Neural progenitor cell (in vitro differentiated cells): ENCODE results near the gene C1orf141. TPM values are rescaled to one million over a fixed set of nuclear protein-coding genes. Genes with fewer than 3 reads are reported as not detected.
A peak's percentile ranks its signal among the peaks of the same experiment; 100 is the strongest.

Source experiments
- DNase-seq: peaks from one replicate; pipeline ENCODE4 v3.0.0-alpha.2; 2016; ENCODE audit warnings: low spot score
- H2AFZ ChIP-seq: fragments of 200-600 bp; sonication (generic); replicated peaks from 2 replicates; pipeline ENCODE4 v1.6.1; 2016; ENCODE audit warnings: antibody characterized with exemption
- H3F3A ChIP-seq: fragments of 200-600 bp; sonication (generic); 2 replicates; pipeline ENCODE4 v1.6.1; 2016; ENCODE audit warnings: antibody characterized with exemption, low read depth
- H3K27ac ChIP-seq: fragments of 200-600 bp; sonication (generic); 2 replicates; pipeline ENCODE4 v1.5.1; 2016; ENCODE audit warnings: mild to moderate bottlenecking
- H3K27me3 ChIP-seq: fragments of 200-600 bp; sonication (generic); 2 replicates; pipeline ENCODE4 v1.6.1; 2016; ENCODE audit warnings: mild to moderate bottlenecking, moderate library complexity
- H3K36me3 ChIP-seq: fragments of 200-600 bp; sonication (generic); 2 replicates; pipeline ENCODE4 v1.5.1; 2016
- H3K4me1 ChIP-seq: fragments of 200-600 bp; sonication (generic); 2 replicates; pipeline ENCODE4 v1.6.1; 2016; ENCODE audit warnings: mixed run types
- H3K4me2 ChIP-seq: fragments of 200-600 bp; sonication (generic); 2 replicates; pipeline ENCODE4 v1.6.1; 2016
- H3K4me3 ChIP-seq: fragments of 200-600 bp; sonication (generic); 2 replicates; pipeline ENCODE4 v1.5.1; 2016
- H3K79me2 ChIP-seq: fragments of 200-600 bp; sonication (generic); 2 replicates; pipeline ENCODE4 v1.6.1; 2016; ENCODE audit warnings: low read depth
- H3K9ac ChIP-seq: fragments of 200-600 bp; sonication (generic); 2 replicates; pipeline ENCODE4 v1.6.1; 2016
- H3K9me3 ChIP-seq: fragments of 200-600 bp; sonication (generic); 2 replicates; pipeline ENCODE4 v1.5.1; 2016; ENCODE audit warnings: low read depth
- H4K20me1 ChIP-seq: fragments of 200-600 bp; sonication (generic); 2 replicates; pipeline ENCODE4 v1.6.1; 2016; ENCODE audit warnings: low read depth
- H3K27ac Mint-ChIP-seq: 3 replicates; pipeline ENCODE4 v1.8.0; 2021; ENCODE audit warnings: mixed read lengths
- H3K27me3 Mint-ChIP-seq: 2 replicates; pipeline ENCODE4 v1.8.0; 2022; ENCODE audit warnings: low read depth, mild to moderate bottlenecking, inconsistent platforms, moderate library complexity, mixed read lengths; ENCODE audit not compliant: insufficient read depth
- H3K36me3 Mint-ChIP-seq: 3 replicates; pipeline ENCODE4 v1.8.0; 2021; ENCODE audit warnings: mixed read lengths
- H3K4me1 Mint-ChIP-seq: 3 replicates; pipeline ENCODE4 v1.8.0; 2021; ENCODE audit warnings: mixed read lengths
- H3K4me3 Mint-ChIP-seq: 3 replicates; pipeline ENCODE4 v1.8.0; 2021; ENCODE audit warnings: mild to moderate bottlenecking, moderate library complexity, mixed read lengths
- H3K9me3 Mint-ChIP-seq: 3 replicates; pipeline ENCODE4 v1.8.0; 2020; ENCODE audit warnings: mixed read lengths
- CTCF ChIP-seq: fragments of 200-600 bp; sonication (generic); IDR thresholded peaks from 2 replicates; pipeline ENCODE4 v1.5.1; 2017; ENCODE audit warnings: antibody characterized with exemption, mild to moderate bottlenecking
- EZH2 ChIP-seq: fragments of 200-600 bp; sonication (generic); IDR thresholded peaks from 2 replicates; pipeline ENCODE4 v1.6.1; 2017; ENCODE audit warnings: antibody characterized with exemption, mild to moderate bottlenecking, moderate library complexity
- EZH2phosphoT487 ChIP-seq: fragments of 200-600 bp; sonication (generic); IDR thresholded peaks from 2 replicates; pipeline ENCODE4 v1.6.1; 2017; ENCODE audit warnings: antibody characterized with exemption
- total RNA-seq: library from RNA; depleted of rRNA; stranded (reverse); fragments of >200 nt; gene quantifications from 2 replicates; pipeline ENCODE4 v1.2.3, GENCODE V29; 2015; ENCODE audit warnings: low replicate concordance

C1orf141 gene
- total RNA-seq, 1 donor from 2014 or later, result not detected

DNA sequence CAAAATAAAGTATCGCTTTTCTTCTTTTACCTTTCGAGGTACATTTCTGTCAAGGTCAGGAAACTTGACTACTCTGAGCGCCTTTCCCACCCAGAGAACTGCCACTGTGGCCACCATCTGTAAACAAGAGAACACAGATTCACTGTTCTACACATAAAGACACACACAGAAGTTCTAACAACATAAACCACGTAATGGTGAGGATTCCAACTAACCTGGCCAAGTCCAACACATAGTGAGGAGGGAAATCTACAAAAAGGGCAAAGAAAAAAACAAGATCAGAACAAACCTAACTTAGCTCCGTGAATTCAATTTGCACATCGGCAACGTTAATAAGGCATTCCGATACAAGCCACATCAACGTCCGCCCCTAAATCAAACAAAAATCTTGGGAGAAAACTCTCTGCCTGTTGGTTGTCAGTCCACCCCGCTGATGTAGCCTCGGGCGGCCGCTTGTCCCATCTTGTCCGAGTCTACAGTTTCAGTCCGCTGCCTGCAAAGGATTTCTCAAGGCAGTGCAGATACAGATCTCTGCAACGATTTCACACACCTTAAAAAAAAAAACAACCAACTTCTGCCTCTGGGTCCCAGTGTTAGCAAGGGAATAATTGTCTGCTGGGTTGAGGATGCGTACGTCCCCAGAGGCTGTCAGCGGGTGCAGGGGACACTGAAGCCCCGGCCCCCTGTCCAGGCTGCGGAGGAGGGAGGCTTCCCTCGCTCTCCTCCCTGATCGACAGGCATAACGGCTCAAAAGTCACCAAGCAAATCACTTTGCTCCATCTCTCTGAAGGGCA lies 81.8 kb downstream of the C1orf141 start:
- Histone ChIP-seq H3K4me3 (peak overlapping the region; percentile 86), H3K9ac (no peak overlapping the region), H2AFZ (peak overlapping the region; percentile 99), H3K79me2 (peaks cover 13% of the 10 kb centered on the region), H3K27me3 (peaks cover 10% of the 10 kb centered on the region), H3K4me2 (peak overlapping the region; percentile 89), H3K36me3 (no peaks in the 10 kb centered on the region), H3F3A (peaks cover 17% of the 10 kb centered on the region), H3K4me1 (peaks cover 15% of the 10 kb centered on the region), H3K9me3 (no peaks in the 10 kb centered on the region), H3K27ac (no peak overlapping the region), H4K20me1 (no peaks in the 10 kb centered on the region)
- no peaks in the 10 kb centered on the region for H3K27me3 Mint-ChIP-seq
- H3K4me3 Mint-ChIP-seq, result peak overlapping the region; percentile 93
- H3K36me3 Mint-ChIP-seq, result peaks cover 9% of the 10 kb centered on the region
- H3K9me3 Mint-ChIP-seq, result no peaks in the 10 kb centered on the region
- DNase-seq, result peak; percentile 51
- peak overlapping the region; percentile 93 for H3K27ac Mint-ChIP-seq
- TF ChIP-seq EZH2 (no peak), CTCF (no peak), EZH2phosphoT487 (no peak)
- peaks cover 27% of the 10 kb centered on the region for H3K4me1 Mint-ChIP-seq

DNA sequence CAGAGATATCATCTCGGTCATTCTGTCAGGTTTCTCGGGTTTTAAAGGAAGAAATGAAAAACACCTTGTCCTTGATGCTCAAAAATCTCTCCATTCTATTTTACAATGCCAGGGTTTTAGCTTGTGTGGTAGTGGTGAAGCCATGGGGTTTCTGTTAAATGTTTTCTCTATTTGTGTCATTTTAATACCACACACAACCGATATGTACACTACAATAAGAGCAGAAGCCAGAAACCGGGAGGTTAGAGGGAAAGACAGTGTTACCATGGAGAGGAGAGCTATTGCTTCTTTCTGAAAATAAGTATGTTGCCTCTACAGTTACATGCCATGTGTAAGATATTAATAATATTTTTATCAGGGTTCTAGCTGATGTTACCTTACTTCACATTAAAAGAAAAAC lies 83.6 kb downstream of the C1orf141 start:
- H3K4me1 Mint-ChIP-seq, result peaks cover 23% of the 10 kb centered on the region
- H3K4me2 ChIP-seq, result no peak overlapping the region
- H3K4me1 ChIP-seq, result peaks cover 15% of the 10 kb centered on the region
- no peak overlapping the region for H3K4me3 Mint-ChIP-seq
- no peak for DNase-seq
- H3K79me2 ChIP-seq, result peaks cover 13% of the 10 kb centered on the region
- H3K9me3 ChIP-seq, result no peaks in the 10 kb centered on the region
- H3K27ac Mint-ChIP-seq, result no peak overlapping the region
- H3K27me3 ChIP-seq, result peaks cover 10% of the 10 kb centered on the region
- no peak overlapping the region for H2AFZ ChIP-seq
- TF ChIP-seq EZH2, result no peak
- H3K9me3 Mint-ChIP-seq, result no peaks in the 10 kb centered on the region
- H3K27ac ChIP-seq, result no peak overlapping the region
- no peaks in the 10 kb centered on the region for H4K20me1 ChIP-seq
- H3K4me3 ChIP-seq, result no peak overlapping the region
- peaks cover 17% of the 10 kb centered on the region for H3F3A ChIP-seq
- peaks cover 13% of the 10 kb centered on the region for H3K36me3 Mint-ChIP-seq
- no peaks in the 10 kb centered on the region for H3K27me3 Mint-ChIP-seq
- H3K9ac ChIP-seq, result no peak overlapping the region
- no peaks in the 10 kb centered on the region for H3K36me3 ChIP-seq

DNA sequence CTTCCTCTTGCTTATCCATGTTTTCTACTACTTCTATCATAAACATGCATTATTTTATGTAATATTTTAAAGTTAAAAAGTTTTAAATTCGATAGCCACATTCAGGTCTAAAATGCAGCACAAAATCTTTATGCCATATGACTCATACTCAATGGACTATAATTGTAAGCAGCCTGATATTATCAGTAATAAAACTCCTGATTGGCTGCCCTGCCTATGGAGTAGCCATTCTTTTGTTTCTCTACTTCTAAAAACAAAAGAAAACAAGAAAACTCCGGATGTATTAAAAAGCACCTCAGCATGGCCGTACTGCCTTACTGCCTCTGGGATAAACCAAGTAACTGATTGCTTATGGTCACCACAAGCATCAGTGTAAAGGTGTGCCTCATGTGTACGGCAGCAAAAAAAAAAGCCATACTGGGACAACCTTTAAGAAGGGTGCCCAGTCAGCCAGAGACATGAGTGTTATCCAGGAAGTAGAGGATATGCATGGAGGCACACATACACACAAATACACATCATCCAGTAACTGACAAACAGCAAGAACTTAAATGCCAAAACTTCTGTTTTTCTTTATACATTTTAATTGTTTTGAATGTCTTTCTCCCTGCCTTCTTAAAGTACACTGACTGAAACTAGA lies 90.0 kb downstream of the C1orf141 start:
- Histone ChIP-seq H3K4me1 (peaks cover 6% of the 10 kb centered on the region), H3K79me2 (no peaks in the 10 kb centered on the region), H3K36me3 (no peaks in the 10 kb centered on the region), H3K27ac (no peak overlapping the region), H3K9me3 (no peaks in the 10 kb centered on the region), H3K4me2 (no peak overlapping the region), H3K27me3 (no peaks in the 10 kb centered on the region), H3K4me3 (no peak overlapping the region), H3F3A (no peaks in the 10 kb centered on the region), H3K9ac (no peak overlapping the region), H4K20me1 (no peaks in the 10 kb centered on the region), H2AFZ (no peak overlapping the region)
- TF ChIP-seq CTCF (no peak), EZH2 (no peak), EZH2phosphoT487 (no peak)
- Mint-ChIP-seq H3K9me3 (no peaks in the 10 kb centered on the region), H3K27ac (no peak overlapping the region), H3K36me3 (peaks cover 40% of the 10 kb centered on the region), H3K4me1 (no peaks in the 10 kb centered on the region), H3K27me3 (peaks cover 2% of the 10 kb centered on the region), H3K4me3 (no peak overlapping the region)
- no peak for DNase-seq

DNA sequence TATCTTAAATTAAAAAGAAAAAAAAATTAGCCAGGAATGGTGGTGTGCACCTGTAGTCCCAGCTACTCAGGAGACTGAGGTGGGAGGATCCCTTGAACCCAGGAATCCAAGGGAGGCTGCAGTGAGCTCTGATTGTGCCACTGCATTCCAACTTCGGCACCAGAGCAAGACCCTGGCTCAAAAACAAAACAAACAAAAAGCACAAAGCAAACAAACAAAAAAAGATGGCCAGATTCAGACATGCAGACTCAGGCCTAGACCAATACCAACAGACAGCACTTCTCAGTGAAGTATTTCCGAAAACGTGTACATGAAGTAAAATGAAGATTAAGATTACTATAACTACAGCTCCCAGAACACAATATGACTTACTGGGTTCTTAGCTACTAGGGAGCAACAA lies 91.4 kb downstream of the C1orf141 start:
- no peak overlapping the region for H3K27ac Mint-ChIP-seq
- no peak overlapping the region for H3K4me3 Mint-ChIP-seq
- TF ChIP-seq EZH2 (no peak), CTCF (no peak), EZH2phosphoT487 (no peak)
- no peak overlapping the region for H3K4me2 ChIP-seq
- no peak overlapping the region for H3K27ac ChIP-seq
- no peaks in the 10 kb centered on the region for H3K79me2 ChIP-seq
- no peaks in the 10 kb centered on the region for H3K36me3 ChIP-seq
- no peaks in the 10 kb centered on the region for H3K27me3 ChIP-seq
- no peaks in the 10 kb centered on the region for H3K9me3 Mint-ChIP-seq
- no peak overlapping the region for H3K9ac ChIP-seq
- H3K4me1 Mint-ChIP-seq, result no peaks in the 10 kb centered on the region
- no peaks in the 10 kb centered on the region for H4K20me1 ChIP-seq
- H3K4me1 ChIP-seq, result peaks cover 6% of the 10 kb centered on the region
- no peaks in the 10 kb centered on the region for H3F3A ChIP-seq
- H3K27me3 Mint-ChIP-seq, result peaks cover 2% of the 10 kb centered on the region
- H3K9me3 ChIP-seq, result no peaks in the 10 kb centered on the region
- H2AFZ ChIP-seq, result no peak overlapping the region
- DNase-seq, result no peak
- H3K36me3 Mint-ChIP-seq, result peaks cover 40% of the 10 kb centered on the region
- H3K4me3 ChIP-seq, result no peak overlapping the region
